ENCODE measurements around the gene MXI1. TPM values are rescaled to one million over a fixed set of nuclear protein-coding genes. Genes with fewer than 3 reads are reported as not detected.
"Not testable (repeated sequence)": the region's sequence is repeated elsewhere in the genome, so short reads cannot be mapped to it uniquely, and the experiment has no call there.

The MXI1 gene
- total RNA-seq, 4 donors from 2014 or later, result 32.3 to 40.0 (median 36.4) TPM

GRCh38 chr10:110181451-110181850, 26.0 kb upstream of the MXI1 start:
- ATAC-seq (ENCODE audit: low FRiP score) (no peak), DNase-seq (ENCODE audit: low spot score) (no peak)
- TF ChIP-seq CTCF (IDR thresholded peaks at IDR 0.05), result no peak

DNA sequence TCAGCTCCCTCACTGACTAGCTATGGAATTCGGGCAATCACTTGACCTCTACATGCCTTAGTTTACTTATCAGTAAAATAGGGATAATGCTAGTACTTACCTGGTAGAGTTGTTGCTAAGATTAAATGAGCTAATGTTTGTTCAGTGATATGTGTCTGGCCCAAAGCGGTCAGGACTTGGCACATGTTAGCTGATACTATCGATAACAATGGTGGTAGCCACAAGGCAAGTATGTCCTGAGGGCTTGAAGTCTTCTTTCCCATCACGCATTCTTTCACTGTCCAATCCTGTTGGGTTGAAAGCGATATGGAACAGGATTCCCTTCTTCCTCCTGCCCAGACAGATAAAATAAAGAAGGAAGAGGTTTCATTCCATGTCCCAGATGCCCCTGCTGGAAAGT, 25.5 kb upstream of the MXI1 start:
- ATAC-seq (ENCODE audit: low FRiP score) (no peak), DNase-seq (ENCODE audit: low spot score) (no peak)
- TF ChIP-seq CTCF (IDR thresholded peaks at IDR 0.05), result no peak

DNA sequence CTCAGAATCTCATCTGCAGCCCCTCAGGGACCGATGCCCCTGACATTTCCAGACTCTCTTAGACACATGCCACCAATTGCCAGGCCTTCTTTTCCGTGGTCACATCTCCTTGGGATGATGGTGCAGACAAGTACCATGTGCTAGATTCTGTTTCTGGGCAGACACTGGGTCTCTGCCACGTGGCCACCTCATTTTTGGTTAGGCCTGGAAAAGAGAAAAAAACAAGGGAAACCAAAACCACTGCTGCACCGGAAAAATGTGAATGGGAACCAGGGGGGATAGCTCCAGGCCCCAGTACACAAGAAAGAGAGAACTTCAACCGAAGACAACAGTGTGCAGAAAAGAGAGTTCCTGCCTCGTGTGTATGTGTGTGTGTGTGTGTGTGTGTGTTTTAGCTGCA, 23.0 kb upstream of the MXI1 start:
- no peak for TF ChIP-seq CTCF (IDR thresholded peaks at IDR 0.05)
- no peak for DNase-seq (ENCODE audit: low spot score)
- no peak for ATAC-seq (ENCODE audit: low FRiP score)

- DNase-seq (ENCODE audit: low spot score); ATAC-seq (ENCODE audit: low FRiP score): not testable (repeated sequence)
Observed at GRCh38 chr10:110185646-110186182, 21.7 kb upstream of the MXI1 start.

- no peak for TF ChIP-seq CTCF (IDR thresholded peaks at IDR 0.05)
- no peak for DNase-seq (ENCODE audit: low spot score)
- ATAC-seq (ENCODE audit: low FRiP score), result no peak
Observed at GRCh38 chr10:110190170-110190569, 17.2 kb upstream of the MXI1 start.

DNA sequence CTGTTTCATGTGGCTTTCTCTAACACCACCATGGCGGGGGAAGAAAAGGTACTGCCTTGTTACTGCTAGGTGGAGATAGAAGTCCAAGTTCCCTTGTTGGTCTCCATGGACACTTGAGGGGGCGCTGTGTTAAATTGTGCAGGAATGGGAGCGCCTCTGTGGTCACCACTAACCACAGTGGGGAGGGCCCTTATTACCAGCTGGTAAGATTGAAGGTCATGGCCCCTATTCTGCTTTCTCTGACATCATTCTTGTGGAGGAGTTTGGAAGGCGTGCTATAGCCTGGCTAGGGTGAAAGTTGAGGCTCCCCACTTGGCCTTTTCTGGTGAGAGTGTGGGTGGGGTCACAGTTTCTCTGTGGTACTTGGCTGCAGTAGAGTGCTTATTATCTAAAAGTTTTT, 14.9 kb upstream of the MXI1 start:
- DNase-seq (ENCODE audit: low spot score) (no peak), ATAC-seq (ENCODE audit: low FRiP score) (no peak)
- TF ChIP-seq CTCF (IDR thresholded peaks at IDR 0.05), result no peak

GRCh38 chr10:110200503-110200902, 6.9 kb upstream of the MXI1 start:
- TF ChIP-seq CTCF (IDR thresholded peaks at IDR 0.05), result no peak
- no peak for DNase-seq (ENCODE audit: low spot score)
- no peak for ATAC-seq (ENCODE audit: low FRiP score)

DNA sequence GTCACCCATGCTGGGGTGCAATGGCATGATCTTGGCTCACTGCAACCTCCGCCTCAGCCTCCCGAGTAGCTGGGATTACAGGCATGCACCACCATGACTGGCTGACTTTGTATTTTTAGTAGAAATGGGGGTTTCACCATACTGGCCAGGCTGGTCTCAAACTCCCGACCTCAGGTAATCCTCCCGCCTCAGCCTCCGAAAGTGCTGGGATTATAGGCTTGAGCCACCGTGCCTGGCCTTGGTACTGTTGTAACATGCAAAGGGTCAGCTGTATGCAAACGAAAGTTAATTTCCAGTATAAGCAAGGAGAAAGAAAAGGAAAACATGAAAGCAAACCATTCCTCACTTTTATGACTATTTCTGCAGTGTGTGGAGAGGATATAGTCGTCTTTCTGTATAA, 6.4 kb upstream of the MXI1 start:
- not testable (repeated sequence) for ATAC-seq (ENCODE audit: low FRiP score); DNase-seq (ENCODE audit: low spot score)

Data from omental fat pad (tissue), 4 donors.